Measurements from ENCODE around the gene KLC1.

GRCh38 chr14:103739466-103739792, 110.4 kb downstream of the KLC1 start:
- TF ChIP-seq CTCF (IDR thresholded peaks at IDR 0.05; ENCODE audit: insufficient read depth, low read length, poor library complexity, severe bottlenecking) (no peak), EZH2phosphoT487 (conservative IDR thresholded peaks at IDR 0.05; ENCODE audit: low read length) (no peak)

Measured in SU-DHL-6 (cell line).